Neuronal stem cell (in vitro differentiated cells): ENCODE data around the gene DKK1.

Experiments
- DNase-seq: peaks from one replicate; pipeline ENCODE4 v3.0.0-alpha.2; 2013; ENCODE audit warnings: low spot score
- H2AFZ ChIP-seq: one replicate; pipeline ENCODE4 v1.6.1; 2013; ENCODE audit warnings: mild to moderate bottlenecking, low read length, inconsistent platforms
- H2AK5ac ChIP-seq: 2 replicates; pipeline ENCODE4 v1.6.1; 2013; ENCODE audit warnings: low read depth, mild to moderate bottlenecking, inconsistent platforms, low read length, moderate library complexity, mixed read lengths
- H2BK120ac ChIP-seq: 2 replicates; pipeline ENCODE4 v1.6.1; 2013; ENCODE audit warnings: low read depth, mild to moderate bottlenecking, inconsistent platforms, low read length, moderate library complexity, mixed read lengths
- H2BK12ac ChIP-seq: one replicate; pipeline ENCODE4 v1.6.1; 2013; ENCODE audit warnings: low read length, inconsistent platforms
- H2BK15ac ChIP-seq: 2 replicates; pipeline ENCODE4 v1.6.1; 2013; ENCODE audit warnings: mild to moderate bottlenecking, low read length, inconsistent platforms, mixed read lengths
- H2BK5ac ChIP-seq: one replicate; pipeline ENCODE4 v1.6.1; 2013; ENCODE audit warnings: inconsistent platforms, mild to moderate bottlenecking, low read length, moderate library complexity
- H3K14ac ChIP-seq: one replicate; pipeline ENCODE4 v1.6.1; 2013; ENCODE audit warnings: low read length, inconsistent platforms
- H3K18ac ChIP-seq: 2 replicates; pipeline ENCODE4 v1.6.1; 2013; ENCODE audit warnings: low read length, inconsistent platforms
- H3K23ac ChIP-seq: 2 replicates; pipeline ENCODE4 v1.6.1; 2013; ENCODE audit warnings: low read depth, mild to moderate bottlenecking, mixed read lengths, low read length, inconsistent platforms; ENCODE audit not compliant: poor library complexity
- H3K27ac ChIP-seq: replicated peaks from 3 replicates; pipeline ENCODE4 v1.5.1; 2013; ENCODE audit warnings: low read length, inconsistent platforms
- H3K27me3 ChIP-seq, 3 experiments: 2 replicates each; pipeline ENCODE4 v1.6.1; 2013; ENCODE audit warnings: low read length in 3 of 3, mild to moderate bottlenecking in 2 of 3, inconsistent platforms in 1 of 3, low read depth in 1 of 3, mixed read lengths in 1 of 3, moderate library complexity in 1 of 3; ENCODE audit not compliant: control insufficient read depth in 3 of 3, insufficient read depth in 3 of 3
- H3K36me3 ChIP-seq, 2 donors: replicated peaks in 1 of 2; 2 replicates each; pipeline ENCODE4 v1.6.1; 2013; ENCODE audit warnings: low read length in 2 of 2; ENCODE audit not compliant: control insufficient read depth in 2 of 2, insufficient read depth in 2 of 2
- H3K4ac ChIP-seq: 2 replicates; pipeline ENCODE4 v1.6.1; 2013; ENCODE audit warnings: inconsistent platforms, mild to moderate bottlenecking, low read length, moderate library complexity
- H3K4me1 ChIP-seq, 2 donors: 1 replicate in 1 of 2; 2 replicates in 1 of 2; pipeline ENCODE4 v1.6.1; 2013; ENCODE audit warnings: low read length in 2 of 2, low read depth in 1 of 2; ENCODE audit not compliant: control insufficient read depth in 2 of 2, insufficient read depth in 1 of 2
- H3K4me2 ChIP-seq: one replicate; pipeline ENCODE4 v1.6.1; 2013; ENCODE audit warnings: mild to moderate bottlenecking, low read length, inconsistent platforms; ENCODE audit not compliant: insufficient read depth, poor library complexity, severe bottlenecking
- H3K4me3 ChIP-seq, 2 donors: 2 replicates each; pipeline ENCODE4 v1.5.1; 2013; ENCODE audit warnings: low read length in 2 of 2, mild to moderate bottlenecking in 2 of 2, inconsistent platforms in 1 of 2, moderate library complexity in 1 of 2
- H3K79me1 ChIP-seq: one replicate; pipeline ENCODE4 v1.6.1; 2013; ENCODE audit warnings: low read depth, mild to moderate bottlenecking, inconsistent platforms, low read length, moderate library complexity
- H3K9ac ChIP-seq: one replicate; pipeline ENCODE4 v1.6.1; 2013; ENCODE audit warnings: mild to moderate bottlenecking, low read depth, low read length, inconsistent platforms; ENCODE audit not compliant: poor library complexity
- H3K9me3 ChIP-seq, 2 donors: replicated peaks in 1 of 2; 2 replicates each; pipeline versions ENCODE3 to v1.6.1; 2013; ENCODE audit warnings: low read length in 2 of 2, mild to moderate bottlenecking in 2 of 2, inconsistent platforms in 1 of 2, low read depth in 1 of 2, mixed read lengths in 1 of 2, moderate library complexity in 1 of 2; ENCODE audit not compliant: control insufficient read depth in 2 of 2, insufficient read depth in 1 of 2
- H4K8ac ChIP-seq: one replicate; pipeline ENCODE4 v1.6.1; 2013; ENCODE audit warnings: low read depth, mild to moderate bottlenecking, inconsistent platforms, low read length, moderate library complexity
- H4K91ac ChIP-seq: one replicate; pipeline ENCODE4 v1.6.1; 2013; ENCODE audit warnings: low read length, low read depth, mild to moderate bottlenecking, inconsistent platforms; ENCODE audit not compliant: poor library complexity
- WGBS, 2 donors: extraction: QIAGEN DNeasy Blood & Tissue Kit; methylation state at CpG; one replicate each; pipeline ENCODE4 v1.1.7; 2013; ENCODE audit warnings: missing lambda C conversion rate in 2 of 2, mixed read lengths in 1 of 2; ENCODE audit not compliant: insufficient read length in 2 of 2, insufficient replicate concordance in 1 of 2; ENCODE audit errors: extremely low coverage in 2 of 2; 5-methylcytosine and 5-hydroxymethylcytosine counted together

The DKK1 gene

DNA sequence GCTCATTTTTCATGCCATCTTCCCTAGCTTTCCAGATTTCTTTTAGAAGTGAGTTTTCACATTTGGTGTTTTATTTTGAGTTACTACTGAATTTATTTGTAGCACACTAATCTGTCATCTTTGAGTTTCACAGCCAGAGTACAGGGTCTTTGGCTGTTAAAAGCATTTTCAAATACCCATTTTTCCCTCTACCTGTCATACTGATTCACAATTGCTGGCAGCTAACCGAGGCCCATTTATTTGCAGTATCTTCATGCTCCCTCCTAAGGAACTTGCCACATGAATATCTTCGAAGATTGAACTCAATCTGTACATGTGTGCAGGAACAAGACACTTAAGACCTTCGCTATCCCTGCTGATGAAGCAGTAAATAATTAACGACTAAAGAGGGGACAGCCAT is 44.8 kb upstream of the DKK1 start:
- no peak overlapping the region for H3K4me3 ChIP-seq
- H2BK120ac ChIP-seq = no peak overlapping the region
- no peak overlapping the region for H2BK5ac ChIP-seq
- H2BK12ac ChIP-seq = no peak overlapping the region
- no peaks in the 10 kb centered on the region for H3K79me1 ChIP-seq
- WGBS, 2 donors = no CpG with 5 or more reads among the region's 4 CpGs
- no peak overlapping the region for H3K18ac ChIP-seq
- no peaks in the 10 kb centered on the region for H3K27me3 ChIP-seq
- H4K8ac ChIP-seq = no peak overlapping the region
- no peak overlapping the region for H3K9ac ChIP-seq
- H2AK5ac ChIP-seq = no peak overlapping the region
- DNase-seq = no peak
- H3K14ac ChIP-seq = no peak overlapping the region
- no peak overlapping the region for H2BK15ac ChIP-seq
- H4K91ac ChIP-seq = no peak overlapping the region
- H3K4ac ChIP-seq = no peak overlapping the region
- no peak overlapping the region for H3K23ac ChIP-seq
- no peaks in the 10 kb centered on the region for H3K36me3 ChIP-seq
- H3K4me1 ChIP-seq = no peaks in the 10 kb centered on the region
- H3K4me2 ChIP-seq = no peak overlapping the region
- H3K9me3 ChIP-seq = no peaks in the 10 kb centered on the region
- H2AFZ ChIP-seq = no peak overlapping the region
- H3K27ac ChIP-seq = no peak overlapping the region

DNA sequence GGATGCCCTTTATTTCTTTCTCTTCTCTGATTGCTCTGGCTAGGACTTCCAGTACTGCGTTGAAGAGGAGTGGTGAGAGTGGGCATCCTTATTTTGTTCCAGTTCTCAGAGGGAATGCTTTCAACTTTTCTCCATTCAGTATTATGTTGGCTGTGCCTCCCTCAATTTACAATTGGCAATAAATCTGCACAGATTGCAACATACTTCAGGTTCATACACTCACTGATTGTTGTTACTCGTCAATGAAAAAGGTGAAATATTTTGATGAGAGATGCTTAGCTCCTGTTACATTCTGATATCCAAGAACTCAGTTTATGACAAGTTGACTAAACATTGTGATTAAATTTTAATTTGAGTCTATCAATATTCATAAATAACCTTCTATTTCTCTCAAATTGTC is 37.9 kb upstream of the DKK1 start:
- Histone ChIP-seq H4K8ac (no peak overlapping the region), H2BK15ac (no peak overlapping the region), H3K4ac (no peak overlapping the region), H4K91ac (no peak overlapping the region), H2BK5ac (no peak overlapping the region), H3K79me1 (no peaks in the 10 kb centered on the region), H2AK5ac (no peak overlapping the region), H3K4me1 (no peaks in the 10 kb centered on the region), H3K4me3 (no peak overlapping the region), H2AFZ (no peak overlapping the region), H3K18ac (no peak overlapping the region), H3K23ac (no peak overlapping the region), H3K27me3 (no peaks in the 10 kb centered on the region), H3K27ac (no peak overlapping the region), H2BK120ac (no peak overlapping the region), H3K36me3 (no peaks in the 10 kb centered on the region), H3K9ac (no peak overlapping the region), H2BK12ac (no peak overlapping the region), H3K14ac (no peak overlapping the region), H3K4me2 (no peak overlapping the region), H3K9me3 (peaks cover 0 to 3% of the 10 kb centered on the region in 2 donors)
- DNase-seq = no peak
- no CpG with 5 or more reads among the region's 2 CpGs for WGBS, 2 donors

DNA sequence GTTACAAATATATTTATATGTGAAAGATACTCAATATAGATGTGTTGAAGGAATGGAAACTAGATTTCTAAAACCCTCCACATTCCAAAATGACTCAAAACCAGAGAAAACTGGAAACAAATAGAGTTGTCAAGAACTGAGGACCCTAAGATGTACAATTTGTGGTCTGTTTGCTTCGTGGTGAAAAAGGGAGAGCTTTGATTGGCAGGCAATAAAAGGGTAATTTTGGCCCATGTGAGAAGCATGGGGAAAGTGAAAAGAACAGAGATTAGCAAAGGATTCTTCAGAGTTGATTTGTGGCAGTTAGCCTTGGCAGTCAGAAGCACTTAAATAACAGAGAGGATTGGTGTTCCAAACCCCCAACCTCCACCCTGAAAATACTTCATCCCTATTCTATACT is 37.1 kb upstream of the DKK1 start:
- no peak overlapping the region for H3K27ac ChIP-seq
- no peak overlapping the region for H2AFZ ChIP-seq
- H3K36me3 ChIP-seq = no peaks in the 10 kb centered on the region

DNA sequence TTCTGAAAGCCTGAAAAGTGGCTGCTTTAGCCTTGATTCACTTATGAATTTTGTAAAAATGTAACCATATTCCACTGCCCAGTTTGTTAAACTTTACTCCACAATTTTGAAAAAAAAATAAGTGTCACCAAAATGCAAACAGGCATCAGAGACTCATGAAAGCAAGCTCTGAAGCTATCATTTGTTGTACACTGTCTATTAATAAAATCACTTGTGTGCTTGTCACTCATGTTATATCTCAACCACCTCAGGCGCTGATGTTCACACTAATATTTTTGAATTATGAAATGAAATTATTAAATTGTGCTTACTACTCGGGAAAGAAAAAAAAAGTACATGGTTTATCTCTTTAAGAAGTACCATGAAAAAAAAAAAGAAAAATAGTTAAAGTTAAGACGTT is 34.5 kb upstream of the DKK1 start:
- Histone ChIP-seq H2AFZ (no peak overlapping the region), H4K8ac (no peak overlapping the region), H3K23ac (no peak overlapping the region), H2BK120ac (no peak overlapping the region), H3K18ac (no peak overlapping the region), H4K91ac (no peak overlapping the region), H3K36me3 (no peaks in the 10 kb centered on the region), H2BK12ac (no peak overlapping the region), H3K9me3 (peaks cover 0 to 3% of the 10 kb centered on the region in 2 donors), H2BK5ac (no peak overlapping the region), H3K27me3 (no peaks in the 10 kb centered on the region), H3K9ac (no peak overlapping the region), H3K27ac (no peak overlapping the region), H2AK5ac (no peak overlapping the region), H3K4me2 (no peak overlapping the region), H3K4me1 (no peaks in the 10 kb centered on the region), H3K4ac (no peak overlapping the region), H2BK15ac (no peak overlapping the region), H3K79me1 (no peaks in the 10 kb centered on the region), H3K14ac (no peak overlapping the region), H3K4me3 (no peak overlapping the region)
- no peak for DNase-seq
- no CpG with 5 or more reads among the region's 3 CpGs for WGBS, 2 donors

More for the DNA sequence above, 37.1 kb upstream of the DKK1 start:
- H3K9ac ChIP-seq = no peak overlapping the region
- H3K4ac ChIP-seq = no peak overlapping the region
- no peak overlapping the region for H3K14ac ChIP-seq
- no peak overlapping the region for H2BK15ac ChIP-seq
- H3K27me3 ChIP-seq = no peaks in the 10 kb centered on the region
- no peak overlapping the region for H4K91ac ChIP-seq
- H2BK120ac ChIP-seq = no peak overlapping the region
- DNase-seq = no peak
- peaks cover 0 to 3% of the 10 kb centered on the region in 2 donors for H3K9me3 ChIP-seq
- no peak overlapping the region for H3K4me3 ChIP-seq
- no peak overlapping the region for H3K18ac ChIP-seq
- no peak overlapping the region for H4K8ac ChIP-seq
- H2BK5ac ChIP-seq = no peak overlapping the region
- no peaks in the 10 kb centered on the region for H3K79me1 ChIP-seq
- H2AK5ac ChIP-seq = no peak overlapping the region
- no peak overlapping the region for H2BK12ac ChIP-seq
- no CpG with 5 or more reads among the region's 1 CpG for WGBS, 2 donors
- H3K23ac ChIP-seq = no peak overlapping the region
- no peak overlapping the region for H3K4me2 ChIP-seq
- H3K4me1 ChIP-seq = no peaks in the 10 kb centered on the region
